ENCODE data around the gene FOXJ1.
A peak's percentile ranks its signal among the peaks of the same experiment; 100 is the strongest.

Gene FOXJ1

DNA sequence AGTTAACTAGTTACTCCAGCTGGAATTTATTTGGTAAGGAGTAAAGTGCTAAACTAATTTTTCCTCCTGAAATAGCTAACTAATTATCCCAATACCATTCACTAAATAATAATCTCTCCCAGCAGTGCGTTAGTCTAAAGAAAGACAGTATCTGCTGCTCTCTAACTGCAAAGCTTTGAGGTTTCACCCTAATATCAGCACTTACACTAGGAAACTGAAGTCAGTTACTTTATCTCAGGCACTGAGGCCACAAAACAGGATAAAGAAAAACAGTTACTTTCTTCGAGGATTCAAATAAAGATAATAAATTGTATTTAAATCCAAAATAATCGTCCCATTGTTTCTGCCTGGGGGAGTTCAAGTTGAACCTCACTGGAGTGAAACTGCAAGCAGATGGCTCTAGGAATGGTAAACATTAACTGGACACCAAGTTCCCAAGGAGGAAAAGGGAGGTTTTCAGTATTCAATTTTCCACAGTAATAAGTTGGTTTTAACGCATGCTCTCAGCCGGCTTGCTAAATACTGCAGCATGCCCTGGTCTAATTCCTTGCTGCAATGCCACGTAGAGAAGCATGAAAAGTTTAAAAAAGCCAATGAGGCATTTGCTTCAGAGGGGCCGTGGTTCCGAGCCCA, 20.0 kb upstream of the FOXJ1 start:
- DNase-seq = no peak

DNA sequence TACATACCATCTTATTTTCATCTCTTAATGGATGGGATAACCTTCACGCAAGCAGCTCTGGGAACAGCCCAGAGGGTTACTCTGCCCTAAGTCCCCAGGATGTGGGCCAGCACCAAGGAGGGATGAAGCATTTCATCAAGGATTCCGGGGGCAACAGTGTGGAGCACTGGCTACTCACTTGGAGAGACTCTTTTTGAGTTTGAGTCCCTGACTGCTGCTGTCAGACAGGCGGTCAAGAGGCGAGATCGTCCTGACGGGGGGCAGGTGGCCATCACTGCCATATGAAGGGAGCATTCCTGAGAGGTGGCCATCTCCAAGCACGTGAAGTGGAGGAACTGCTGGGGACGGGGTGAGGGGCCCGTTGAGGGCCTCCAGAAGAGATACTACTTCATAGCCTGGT, 18.1 kb upstream of the FOXJ1 start:
- DNase-seq = no peak

- DNase-seq = no peak
Measured at GRCh38 chr17:76157759-76158158, 16.7 kb upstream of the FOXJ1 start.

- no peak for DNase-seq
Measured at GRCh38 chr17:76156662-76156991, 15.6 kb upstream of the FOXJ1 start.

- DNase-seq = no peak
Measured at GRCh38 chr17:76155988-76156661, 15.1 kb upstream of the FOXJ1 start.

DNA sequence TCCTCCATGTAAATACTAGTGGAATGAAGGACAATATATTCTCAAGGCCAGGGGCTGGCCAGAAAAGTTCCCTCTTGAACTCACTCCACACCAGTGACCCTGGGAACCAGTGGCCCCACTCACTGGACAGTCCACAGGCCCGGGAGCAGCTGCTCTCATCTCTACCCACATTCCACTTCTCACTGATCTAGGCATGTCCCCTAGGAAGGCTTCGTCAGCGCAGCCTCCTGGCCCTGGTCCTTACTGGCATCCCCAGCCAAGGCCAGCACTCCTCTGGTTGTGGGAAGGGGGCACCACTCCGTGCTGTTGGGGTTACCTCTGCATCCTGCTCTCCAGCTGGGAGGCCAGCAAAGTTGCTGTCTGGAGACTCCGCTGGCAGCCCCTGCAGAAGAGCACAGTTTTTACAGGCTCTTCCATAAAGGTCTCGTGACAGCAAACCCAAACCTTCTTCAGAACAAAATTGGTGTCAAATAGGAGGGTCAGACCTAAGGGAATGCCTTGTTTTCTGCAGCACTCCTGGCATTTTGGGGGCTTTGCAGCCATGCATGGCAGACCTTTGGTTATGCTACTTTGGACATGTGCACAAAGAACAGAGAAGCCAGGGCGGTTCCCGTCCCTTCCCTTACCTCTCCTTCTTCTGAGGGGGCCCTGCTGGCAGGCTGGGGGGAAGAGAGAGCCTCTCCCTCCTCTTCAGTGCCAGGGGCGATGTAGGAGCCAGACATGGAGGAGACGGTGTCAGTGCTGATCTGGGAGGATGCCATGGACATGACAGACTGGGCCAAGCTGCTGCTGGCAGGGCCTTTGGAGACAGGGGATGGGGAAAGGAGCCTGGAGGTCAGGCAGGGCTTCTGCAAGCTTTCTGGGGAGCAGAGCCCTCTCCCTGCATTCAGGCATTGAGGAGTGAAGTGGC, 14.1 kb upstream of the FOXJ1 start:
- no peak for DNase-seq

GRCh38 chr17:76154292-76154691, 13.2 kb upstream of the FOXJ1 start:
- no peak for DNase-seq

- no peak for DNase-seq
Measured at GRCh38 chr17:76153640-76154039, 12.6 kb upstream of the FOXJ1 start.

DNA sequence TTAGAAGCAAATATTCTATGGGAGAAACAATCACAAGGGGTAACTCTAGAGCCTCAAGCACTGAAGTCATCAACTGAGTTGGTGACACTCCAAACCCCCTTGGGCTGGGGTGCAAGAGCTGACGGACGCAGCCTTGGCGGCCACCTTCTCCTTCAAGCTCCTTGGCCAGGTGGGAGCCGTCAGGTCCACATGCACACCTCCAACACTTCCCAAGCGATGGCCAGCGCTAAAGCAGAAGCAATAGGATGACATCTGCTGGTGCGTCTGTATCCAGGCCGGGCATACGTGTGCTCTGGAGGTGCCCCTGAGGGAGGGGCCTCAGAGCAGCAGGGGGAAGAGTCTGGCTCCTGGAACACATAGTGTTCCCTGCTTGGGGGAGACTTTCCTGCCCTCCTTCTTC, 12.2 kb upstream of the FOXJ1 start:
- no peak for DNase-seq

DNA sequence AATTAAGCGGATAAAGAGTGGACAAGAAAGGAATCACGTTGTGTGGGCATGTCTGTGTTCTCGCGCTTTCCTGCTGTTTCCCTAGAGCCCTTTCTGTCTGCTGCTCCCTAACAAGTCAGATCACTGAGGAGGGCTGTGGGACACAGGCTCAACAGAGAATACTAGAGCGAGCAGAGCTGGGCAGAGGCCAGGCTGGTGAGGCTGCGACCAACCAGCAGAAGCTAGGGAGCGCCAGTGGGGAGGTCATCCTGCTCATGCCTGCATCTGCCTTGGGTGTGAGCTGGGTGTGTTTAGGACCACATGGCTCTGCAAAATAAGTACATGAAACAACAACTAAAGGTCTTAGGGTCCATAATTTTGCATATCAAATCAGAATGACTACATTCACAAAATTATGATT, 11.5 kb upstream of the FOXJ1 start:
- DNase-seq = no peak

DNA sequence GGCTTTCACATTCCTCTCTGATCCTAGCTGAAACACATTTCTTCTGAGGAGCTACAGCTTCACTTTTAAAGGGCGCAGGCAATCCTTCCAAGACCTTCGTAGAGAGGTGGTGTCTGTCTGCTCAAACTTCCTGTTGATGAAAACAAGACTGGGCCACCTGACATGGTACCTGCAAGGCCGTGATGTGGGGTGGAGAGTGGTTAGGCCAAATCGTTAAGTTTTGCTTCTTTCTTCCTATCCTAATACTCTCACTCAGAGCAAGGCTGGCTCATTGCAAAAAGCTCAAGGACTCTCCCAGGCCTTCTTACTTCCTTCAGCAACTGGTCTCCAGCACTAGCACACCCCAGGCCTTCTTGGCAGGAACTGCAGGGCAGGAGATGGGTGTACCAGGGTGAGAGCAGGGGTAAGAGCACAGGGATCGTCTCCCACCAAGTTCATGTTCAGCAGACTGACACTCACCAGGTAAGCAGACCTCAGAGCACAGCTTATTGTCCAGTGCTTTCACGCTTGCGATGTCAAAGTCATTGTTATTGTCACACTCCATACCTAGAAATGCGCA, 10.9 kb upstream of the FOXJ1 start:
- peak; percentile 47 for DNase-seq

DNA sequence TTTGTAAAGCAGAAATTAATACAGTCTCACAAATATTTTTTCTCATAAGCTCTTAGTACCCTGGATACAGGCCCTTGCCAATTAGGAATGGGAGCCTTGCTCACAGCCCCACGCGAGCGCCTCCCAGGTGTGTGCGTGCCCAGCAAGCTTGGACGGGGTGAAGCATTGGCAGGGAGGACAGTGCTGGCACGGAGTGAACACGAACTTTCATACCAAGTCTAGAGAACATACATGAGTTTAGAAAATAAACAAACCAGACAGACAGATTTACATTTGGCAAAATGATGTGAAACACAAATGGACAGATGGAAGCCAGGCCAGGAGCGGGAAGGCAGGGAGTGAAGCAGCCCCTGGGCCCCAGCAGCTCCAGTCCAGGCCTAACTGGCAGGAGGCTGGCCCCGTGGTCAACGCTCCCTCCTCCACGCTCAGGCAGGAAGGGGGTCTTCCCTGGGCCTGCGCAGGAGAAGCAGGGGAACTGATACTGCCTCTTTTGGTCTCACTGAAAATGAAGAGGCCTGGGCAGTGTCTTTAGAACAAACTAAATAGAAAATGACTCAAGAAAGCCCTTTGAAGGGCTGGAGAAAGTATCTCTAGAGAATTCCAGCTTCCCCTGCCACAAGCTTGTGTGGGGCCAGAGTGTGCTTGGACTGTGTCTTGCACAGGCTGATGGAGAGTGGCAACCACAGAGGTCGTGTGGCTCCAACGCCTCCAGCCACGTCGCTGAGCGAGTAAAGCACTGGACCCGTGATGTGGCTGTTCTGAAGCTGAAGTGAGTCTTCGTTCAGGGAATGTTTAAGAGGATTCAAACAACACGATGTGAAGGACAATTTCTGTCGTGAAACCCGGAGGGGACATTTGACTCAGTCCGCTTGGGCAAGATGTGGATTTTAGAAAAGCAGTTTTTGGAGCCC, 9.9 kb upstream of the FOXJ1 start:
- no peak for DNase-seq

DNA sequence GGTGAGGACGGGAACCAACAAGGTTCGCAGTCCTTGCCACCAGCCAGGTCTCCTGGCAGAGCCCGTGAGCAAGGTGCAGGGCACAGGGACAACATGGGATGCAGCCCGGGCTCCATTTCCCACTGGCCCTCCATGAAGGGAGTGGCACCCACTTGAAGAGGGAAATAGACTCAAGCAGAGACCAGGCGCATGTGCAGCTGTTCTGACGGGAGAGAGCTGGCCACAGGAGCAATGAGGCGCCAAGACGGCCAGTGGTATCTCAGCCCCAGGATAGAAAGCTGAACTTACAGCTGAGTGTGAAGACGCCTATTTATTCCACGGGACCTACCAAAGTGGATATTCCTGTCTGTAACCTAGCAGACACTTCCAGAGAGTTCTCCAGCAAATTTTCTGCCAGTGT, 8.2 kb upstream of the FOXJ1 start:
- no peak for DNase-seq

DNA sequence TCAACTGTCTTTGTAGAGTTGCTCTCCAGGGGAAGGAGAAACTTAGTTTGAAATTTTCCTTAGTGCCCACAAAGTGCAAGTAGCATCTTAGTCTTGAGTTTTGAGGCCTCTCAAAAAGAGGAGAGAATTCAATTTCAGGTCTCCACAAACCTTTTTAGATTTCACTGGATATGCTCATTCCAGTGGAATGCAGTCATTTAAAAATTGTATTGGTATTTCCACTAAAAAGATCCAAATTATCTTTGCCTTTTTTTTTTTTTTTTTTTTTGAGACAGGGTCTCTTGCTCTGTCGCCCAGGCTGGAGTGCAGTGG, 6.9 kb upstream of the FOXJ1 start:
- DNase-seq = no peak

GRCh38 chr17:76147211-76148014, 6.4 kb upstream of the FOXJ1 start:
- no peak for DNase-seq

- peak; percentile 20 for DNase-seq
Measured at GRCh38 chr17:76146053-76146851, 5.2 kb upstream of the FOXJ1 start.

DNA sequence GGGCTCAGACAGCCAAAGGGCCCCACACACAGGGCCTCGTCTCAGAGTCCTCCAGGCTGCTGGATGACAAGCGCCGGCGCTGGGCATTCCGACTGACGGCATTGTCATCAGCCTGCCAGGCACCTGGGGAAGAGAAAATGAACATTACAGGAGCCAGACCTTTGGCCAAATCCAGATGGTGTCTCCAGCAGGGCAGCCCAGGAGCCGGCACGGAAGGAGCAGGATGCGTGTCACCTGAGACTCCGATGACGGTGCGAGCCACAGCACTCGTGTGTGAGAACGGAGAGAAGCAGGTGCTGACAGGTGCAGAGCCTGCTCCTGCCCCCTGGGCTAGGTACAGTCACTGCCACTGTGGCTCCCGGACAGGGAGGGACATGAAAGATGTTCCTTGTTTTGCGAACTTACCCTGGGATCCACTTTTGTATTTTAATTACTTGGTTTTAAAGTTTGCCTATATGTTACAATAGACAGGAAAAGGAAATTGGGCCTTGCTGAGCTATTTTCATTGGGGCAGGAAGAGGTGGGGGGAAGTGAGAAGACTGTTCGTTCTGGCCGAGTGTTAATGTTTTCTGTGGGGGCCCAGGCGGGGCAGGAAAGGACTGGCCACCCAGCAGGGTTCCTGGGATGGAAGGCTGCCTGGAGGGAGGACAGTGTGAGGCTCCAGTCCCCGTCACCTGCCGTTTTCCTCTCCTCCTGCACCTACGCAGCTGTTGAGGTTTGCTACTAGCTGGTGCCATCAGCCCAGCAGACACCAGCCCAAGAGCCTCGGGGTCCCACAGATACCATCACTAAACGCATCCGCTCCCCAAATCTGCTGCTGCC, 4.4 kb upstream of the FOXJ1 start:
- DNase-seq = peak; percentile 64

GRCh38 chr17:76142585-76143041, 1.6 kb upstream of the FOXJ1 start:
- no peak for DNase-seq

DNA sequence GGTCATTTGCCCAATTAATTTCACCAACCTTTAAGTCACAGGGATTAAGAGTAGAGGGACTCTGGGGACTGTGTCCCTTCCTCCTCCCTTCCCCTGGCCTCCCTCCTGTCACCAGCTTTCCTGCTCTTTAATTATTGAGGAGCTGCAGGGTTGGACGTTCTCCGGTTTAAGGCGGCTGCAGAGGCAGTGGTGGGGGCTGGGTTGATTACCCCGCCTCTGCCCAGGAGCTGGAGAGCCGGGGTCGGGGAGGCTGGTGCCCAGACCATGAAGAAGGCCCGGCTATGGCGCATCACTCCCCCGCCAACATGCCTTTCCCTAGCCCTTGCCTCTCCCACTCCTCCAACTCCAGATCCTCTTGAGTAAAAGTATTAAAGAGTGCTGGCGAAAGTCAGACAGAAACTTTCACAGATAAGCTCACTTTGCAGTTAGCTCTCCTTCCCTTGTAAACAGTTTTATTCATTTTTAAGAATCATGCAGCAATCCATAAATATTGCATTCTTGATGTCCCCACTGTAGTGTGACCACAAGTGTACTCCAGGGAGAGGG, 1.1 kb upstream of the FOXJ1 start:
- DNase-seq = no peak

All from CD4-positive, alpha-beta T cell treated with Interleukin-10 for 1 hour (primary cell).